Effector CD8-positive, alpha-beta T cell (primary cell): ENCODE data around the gene MAP2K6.

Experiments
- DNase-seq: peaks from one replicate; lab custom pipeline; 2025; lab: John Stamatoyannopoulos, UW

Gene MAP2K6

DNA sequence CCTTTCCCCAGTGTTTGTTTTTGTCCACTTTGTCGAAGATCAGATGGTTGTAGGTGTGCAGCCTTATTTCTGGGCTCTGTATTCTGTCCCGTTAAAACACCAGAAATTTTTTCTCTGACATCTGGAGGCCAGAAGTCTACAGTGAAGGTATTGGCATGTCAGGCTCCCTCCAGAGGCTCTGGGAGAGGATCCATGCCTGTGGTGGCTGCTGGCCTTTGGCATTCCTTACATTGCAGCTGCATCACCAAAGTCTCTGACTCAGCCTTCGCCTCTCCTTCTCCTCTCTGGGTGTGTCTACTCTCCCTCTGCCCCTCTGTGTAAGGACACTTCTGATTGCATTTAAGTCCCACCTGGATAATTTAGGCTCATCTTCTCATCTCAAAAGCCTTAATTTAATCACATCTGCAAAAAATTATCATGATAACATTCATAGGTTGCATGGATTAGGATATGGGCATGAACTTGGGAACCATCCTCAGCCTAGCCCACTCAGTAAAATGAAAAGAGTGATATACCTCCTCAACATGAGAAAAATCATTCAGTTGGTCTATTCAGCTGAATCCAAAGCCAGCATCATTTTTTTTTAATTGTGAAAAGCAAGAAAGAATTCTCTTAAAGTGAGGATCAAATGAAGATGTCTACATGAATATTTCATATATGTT is 78.0 kb downstream of the MAP2K6 start:
- DNase-seq: no peak

DNA sequence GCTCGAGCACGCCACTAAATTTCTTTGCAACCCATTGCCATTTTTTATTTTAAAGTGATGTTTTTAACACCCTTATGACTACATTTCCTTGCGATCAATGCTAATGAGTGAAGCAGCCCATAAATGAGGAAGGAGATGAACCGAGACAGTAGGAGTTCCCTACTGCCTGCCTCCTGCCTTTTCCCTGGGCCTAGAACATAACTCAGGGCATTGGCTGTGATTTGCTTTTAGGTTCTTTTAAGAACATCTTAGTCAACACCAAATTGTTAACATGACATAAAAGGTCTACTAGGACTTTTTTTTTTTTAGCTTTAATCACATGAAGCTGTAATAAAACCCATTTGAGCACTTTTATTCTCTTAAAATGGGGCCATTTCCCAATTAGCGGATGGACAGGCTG is 81.3 kb downstream of the MAP2K6 start:
- DNase-seq: no peak

DNA sequence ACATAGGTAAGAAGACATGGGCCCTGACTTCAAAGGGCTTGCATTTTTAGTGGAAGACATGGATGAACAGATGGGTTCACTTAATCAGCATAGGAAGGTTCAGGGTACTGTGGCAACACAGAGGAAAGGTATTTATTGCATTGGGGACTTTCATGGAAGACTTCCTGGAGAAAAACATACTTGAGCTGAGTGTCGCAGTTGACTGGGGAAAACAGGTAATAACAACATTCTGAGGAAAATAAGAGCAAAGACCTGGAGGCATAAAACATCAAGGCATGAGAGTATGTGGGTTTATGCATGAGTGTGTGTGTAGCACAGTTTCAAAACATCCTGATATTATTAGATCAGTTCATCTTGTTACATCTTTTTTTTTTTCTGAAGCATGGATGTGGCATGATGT is 82.7 kb downstream of the MAP2K6 start:
- no peak for DNase-seq

DNA sequence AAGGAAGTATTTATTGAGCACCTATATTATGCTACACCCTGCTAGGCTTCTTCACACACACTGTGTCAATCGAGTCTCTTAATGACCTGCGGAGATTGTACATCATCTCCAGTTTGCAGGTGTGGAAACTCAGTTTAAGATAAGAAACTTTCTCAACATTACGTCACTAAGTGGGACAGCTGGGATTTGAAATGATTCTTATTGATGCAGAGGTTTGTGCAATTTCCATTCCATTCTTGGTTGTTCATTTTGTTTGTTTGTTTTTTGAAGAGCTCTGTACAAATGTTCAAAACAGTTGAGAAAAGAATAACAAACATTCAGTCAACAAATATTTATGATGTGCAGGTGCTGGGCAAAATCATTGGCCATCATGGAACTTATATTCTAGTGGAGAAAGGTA is 84.8 kb downstream of the MAP2K6 start:
- DNase-seq: no peak

DNA sequence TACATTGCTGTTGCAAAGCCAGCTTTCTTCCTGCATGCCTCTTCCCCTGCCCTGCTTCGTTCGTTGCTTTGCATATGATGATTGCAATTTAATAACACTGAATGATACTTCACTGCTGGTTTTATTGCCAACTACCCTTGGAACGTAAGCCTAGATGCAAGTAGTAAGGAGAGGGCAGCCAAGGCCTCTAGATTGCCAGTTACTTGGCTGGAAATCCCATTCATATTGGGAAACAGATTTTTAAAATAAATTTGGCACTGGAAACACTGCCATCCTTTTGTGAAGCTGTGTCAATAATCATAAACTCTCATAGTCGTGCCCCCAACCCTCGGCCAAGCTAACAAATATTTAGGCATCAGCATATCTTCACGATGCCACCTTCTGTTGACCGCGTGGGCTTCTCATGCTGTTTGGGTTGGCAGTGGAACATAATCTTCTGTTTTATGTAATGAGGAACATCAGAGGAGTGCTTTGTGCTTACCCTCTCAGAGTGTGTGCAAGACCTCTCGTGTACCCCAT is 86.5 kb downstream of the MAP2K6 start:
- no peak for DNase-seq

DNA sequence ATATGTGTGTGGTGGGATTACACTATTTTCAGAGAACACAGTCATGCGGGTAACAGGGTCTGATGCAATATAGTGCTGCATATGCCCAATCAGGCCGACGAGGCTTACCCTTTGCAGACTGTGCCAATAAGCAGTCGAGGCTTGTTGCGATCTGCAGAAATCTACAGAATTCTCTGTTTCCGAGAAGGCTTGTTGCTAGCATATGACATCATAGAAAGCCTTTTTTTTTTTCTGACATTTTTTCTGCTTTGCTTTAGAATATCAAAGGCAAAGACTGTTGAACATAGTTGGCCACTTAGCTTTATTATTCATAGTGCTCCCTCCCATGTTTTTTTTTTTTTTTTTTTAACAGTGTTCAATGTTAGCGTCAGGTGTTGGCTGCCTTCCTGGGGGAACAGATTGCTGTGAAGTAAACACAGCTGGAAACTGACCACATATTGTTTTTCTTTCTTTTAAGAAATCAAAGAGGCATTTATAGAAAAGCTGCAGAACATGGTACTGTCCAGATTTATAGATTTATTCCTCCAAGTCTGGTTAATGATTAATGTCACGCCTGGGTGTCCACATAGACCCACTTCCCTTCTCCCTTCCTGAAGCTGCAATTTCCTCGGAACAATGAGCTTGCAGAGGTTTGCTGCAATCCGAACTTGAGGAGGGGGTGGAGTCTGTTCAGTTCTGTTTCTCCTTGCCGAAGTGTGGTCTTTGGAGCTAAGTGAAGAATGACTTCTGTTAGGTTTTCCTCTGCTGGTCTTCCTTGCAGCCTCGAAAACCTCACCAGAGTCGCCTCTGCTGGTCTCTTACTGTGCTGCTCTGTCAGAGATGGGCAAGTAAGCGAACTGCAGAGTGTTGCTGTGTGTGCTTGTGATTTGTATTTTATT is 87.3 kb downstream of the MAP2K6 start:
- no peak for DNase-seq

DNA sequence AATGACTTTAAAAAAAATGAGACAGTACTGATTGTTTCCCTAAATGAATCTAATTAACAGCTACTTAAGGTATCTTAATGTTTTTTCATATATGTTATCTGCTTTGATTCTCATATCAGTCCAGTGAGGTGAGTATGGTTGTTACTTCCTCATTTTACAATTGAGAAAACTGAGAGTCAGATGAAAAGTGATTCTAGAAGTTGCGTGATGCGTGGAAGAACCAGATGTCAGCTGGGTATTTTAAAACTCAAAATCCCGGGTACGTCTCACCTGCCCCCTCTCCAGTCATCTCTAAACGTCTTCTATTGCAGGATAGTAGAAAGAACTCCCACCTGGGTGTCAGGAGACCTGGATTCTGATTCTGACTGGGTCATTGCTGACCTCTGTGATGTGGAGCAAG is 89.2 kb downstream of the MAP2K6 start:
- DNase-seq: no peak

DNA sequence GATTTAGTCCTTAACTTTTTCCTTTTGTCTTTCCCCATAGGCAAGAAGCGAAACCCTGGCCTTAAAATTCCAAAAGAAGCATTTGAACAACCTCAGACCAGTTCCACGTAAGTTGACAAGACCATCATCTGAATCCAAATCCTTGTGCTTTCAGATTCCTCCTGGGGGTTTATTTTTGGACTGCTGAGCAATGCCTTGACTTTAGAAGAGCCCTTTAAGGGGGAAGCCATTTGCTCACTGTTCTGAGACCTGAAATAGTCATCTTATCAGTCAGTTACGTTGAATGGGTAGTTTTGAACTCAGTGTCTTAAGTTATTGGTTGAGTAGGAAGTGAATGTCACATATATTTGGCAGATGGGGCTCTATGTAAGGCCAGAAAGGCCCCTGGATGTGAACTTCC is 91.2 kb downstream of the MAP2K6 start:
- no peak for DNase-seq

DNA sequence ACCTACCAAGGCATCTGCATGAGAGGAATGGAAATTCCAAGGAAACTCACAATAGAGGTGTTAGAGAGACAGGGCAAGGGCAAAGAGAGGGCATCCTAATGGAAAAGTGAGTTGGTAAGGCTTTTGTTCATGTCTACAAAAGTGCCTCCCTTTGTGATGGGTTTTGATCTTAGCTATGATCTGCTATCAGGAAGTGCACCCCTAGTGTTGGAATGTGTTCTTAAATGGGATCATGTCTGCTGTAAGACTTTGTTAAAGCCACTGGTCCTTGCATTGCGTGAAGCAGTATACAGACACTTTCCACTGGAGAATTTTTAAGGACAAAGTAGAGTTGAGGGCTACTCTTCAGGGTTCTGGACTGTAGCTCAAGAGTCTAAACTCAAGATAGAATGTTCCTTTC is 92.0 kb downstream of the MAP2K6 start:
- DNase-seq: no peak

DNA sequence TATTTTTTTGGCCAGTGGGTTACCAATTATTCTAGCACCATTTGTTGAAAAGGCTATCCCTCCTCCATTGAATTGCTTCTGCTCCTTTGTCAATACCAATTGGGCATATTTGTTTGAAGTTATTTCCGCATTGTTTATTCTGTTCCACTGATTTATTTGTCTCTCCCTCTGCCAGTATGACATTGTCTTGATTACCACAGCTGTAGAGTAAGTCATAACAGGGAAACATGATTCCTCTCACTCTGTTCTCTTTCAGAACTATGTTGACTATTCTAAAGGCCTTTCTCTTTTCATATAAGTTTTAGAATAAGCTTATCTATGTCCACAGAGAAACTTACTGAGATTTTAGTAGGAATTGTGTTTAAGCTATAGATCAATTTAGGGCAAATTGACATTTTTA is 94.3 kb downstream of the MAP2K6 start:
- DNase-seq: no peak

DNA sequence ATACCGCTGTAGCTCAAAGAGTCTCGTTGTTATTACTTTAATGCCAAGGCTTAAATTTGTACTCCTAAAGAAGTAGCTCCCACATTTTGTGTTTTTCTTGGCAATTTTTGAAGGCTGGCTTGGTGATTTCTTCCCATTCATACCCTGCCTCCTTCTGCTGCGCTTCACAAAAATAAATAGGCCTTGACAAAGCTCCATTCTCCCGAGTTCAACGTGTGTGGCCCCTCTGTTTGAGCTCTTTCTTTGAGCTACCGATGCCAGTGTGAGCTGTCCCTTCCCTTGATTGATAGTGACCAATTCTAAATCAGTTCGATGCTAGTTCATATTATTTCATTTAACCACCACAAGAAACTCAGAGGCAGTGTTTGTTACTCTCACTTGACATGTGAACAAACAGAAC is 96.8 kb downstream of the MAP2K6 start:
- DNase-seq: no peak

DNA sequence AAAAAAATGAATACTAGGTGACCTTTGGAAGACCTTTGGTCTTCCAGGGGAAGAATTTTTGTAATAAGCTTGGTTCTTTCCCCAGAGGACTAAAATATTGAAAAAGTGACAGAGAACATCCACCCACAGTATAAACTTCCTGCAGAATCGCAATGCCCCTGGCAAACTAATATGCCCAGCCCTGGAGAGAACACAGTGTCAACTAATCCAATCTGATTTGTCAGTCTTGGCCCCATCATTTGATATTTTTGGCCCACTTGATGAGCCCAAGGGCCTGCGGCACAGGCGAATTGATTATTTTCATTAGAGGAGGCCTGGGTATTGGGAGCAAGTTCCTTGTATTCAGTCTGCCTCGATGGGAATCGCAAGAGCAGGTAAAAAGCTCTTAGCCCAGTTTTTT is 98.4 kb downstream of the MAP2K6 start:
- DNase-seq: no peak

DNA sequence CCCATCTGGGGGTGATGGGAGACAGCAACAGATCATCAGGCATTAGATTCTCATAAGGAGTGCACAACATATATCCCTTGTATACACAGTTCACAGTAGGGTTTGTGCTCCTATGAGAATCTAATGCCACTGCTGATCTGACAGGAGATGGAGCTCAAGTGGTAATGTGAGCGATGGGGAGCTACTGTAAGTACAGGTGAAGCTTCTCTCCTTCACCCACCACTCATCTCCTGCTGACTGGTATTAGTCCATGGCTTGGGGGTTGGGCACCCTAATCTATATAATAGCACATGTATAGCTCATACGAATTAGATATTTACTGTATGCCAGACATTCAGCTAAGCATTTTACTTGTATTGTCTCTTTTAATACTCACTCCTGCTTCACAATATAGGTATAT is 101.7 kb downstream of the MAP2K6 start:
- DNase-seq: no peak

DNA sequence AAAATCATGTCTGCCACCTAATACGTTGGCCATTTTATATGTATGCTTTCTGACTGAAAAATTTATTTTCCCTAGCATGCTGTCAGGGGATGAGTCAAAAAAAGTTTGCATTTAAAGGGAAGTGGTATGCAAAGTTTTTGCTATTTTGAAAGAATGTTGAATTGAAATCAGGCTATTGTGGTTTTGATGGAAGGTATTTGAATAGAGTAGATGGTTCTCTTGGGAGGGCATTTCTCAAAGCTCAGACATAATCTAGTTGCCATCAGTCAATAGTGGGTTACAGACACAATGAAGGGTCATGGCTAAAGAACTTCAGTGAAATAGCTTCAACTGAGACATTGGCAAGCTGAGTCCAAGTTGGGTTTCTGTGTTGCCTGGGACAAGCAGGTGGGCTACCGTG is 102.4 kb downstream of the MAP2K6 start:
- no peak for DNase-seq

DNA sequence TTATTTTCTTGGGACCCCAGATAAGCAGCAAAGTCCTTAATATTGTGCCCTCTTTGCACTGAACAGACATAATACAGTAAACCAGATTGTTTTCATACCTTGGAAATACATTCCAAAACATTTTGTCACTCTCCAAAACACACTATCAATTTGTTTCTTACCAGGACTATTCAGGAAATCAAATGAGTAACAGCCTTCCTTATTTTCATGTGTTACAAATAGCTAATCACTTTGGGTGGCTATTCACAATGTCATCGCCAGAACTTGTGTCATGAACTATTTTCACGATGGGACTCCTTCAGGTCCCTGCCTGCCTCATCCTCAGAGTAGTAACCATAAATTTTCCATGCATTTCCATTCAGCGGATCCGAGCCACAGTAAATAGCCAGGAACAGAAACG is 104.5 kb downstream of the MAP2K6 start:
- no peak for DNase-seq

DNA sequence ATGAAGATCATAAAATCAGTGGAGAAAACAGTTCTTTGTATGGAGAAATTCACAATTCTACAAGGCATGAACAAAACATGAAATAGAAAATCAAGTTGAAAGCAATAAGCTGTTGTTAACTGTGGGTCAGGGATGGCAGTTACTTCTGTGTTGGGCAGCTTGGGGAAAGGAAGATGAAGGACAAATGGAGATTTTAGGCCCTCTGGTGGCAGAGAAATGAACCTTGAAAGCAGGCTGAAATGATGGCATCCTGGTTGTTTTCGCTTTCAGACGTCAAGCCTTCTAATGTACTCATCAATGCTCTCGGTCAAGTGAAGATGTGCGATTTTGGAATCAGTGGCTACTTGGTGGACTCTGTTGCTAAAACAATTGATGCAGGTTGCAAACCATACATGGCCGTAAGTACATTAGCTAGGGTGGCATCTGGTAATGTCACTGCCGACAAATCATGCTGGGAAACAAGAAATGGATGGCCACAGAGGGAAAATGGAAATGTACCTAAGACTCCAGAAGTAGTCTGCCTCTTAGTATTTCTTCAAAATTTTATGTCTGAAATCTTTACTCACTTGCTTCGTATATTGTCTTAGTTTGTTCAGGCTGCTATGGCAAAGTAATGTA is 108.9 kb downstream of the MAP2K6 start:
- no peak for DNase-seq

DNA sequence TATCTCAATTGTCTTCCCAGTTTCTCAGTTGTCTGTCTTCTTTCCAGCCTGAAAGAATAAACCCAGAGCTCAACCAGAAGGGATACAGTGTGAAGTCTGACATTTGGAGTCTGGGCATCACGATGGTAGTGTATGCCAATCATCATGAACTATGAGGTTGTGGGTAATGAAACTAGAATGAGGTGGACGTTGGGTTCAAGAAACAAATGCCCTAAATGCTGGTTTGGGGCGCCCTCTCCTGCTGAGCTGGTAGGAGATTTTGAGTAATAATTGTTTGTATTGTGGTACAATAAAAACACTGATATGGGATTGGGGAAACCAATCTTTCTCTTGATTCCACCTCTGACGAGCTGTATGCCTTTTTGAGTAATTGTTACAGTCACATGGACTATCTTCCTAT is 110.4 kb downstream of the MAP2K6 start:
- DNase-seq: no peak

DNA sequence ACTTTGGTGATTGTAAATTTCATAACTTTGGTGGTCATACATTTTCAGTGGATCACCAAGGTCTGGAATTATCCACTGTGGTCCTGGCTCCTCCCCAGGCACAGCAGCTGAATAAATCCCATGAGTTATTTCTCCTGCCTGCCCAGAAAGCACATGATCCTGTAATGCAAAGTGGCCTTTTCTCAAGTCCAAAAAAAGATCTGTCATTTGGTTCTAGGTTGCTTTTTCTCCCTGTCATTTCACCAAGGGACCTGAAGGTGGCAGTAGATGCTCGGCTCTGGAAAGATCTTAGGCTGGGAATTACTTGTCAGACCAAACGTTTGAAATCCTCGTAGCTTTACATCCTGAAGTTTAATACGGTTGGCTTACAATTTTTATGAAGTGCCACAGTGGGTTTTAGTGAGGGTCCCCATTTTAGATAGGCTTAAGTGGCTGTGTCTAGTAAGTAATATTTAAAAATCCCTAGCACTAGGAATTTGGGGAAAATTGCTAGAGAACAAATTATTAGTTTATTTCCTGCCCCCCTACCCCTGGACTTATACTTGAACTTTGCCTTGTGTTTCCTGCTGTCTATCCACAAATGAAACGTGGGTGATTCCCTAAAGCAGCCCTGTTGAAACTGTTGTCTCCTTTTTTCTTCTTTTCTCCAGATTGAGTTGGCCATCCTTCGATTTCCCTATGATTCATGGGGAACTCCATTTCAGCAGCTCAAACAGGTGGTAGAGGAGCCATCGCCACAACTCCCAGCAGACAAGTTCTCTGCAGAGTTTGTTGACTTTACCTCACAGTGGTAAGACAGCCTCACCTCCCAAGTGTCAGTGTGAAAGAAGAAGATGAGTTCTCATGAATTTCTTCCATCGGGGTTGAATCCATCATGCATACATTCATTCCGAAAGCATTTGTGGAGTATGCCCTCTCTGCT is 111.7 kb downstream of the MAP2K6 start:
- no peak for DNase-seq

DNA sequence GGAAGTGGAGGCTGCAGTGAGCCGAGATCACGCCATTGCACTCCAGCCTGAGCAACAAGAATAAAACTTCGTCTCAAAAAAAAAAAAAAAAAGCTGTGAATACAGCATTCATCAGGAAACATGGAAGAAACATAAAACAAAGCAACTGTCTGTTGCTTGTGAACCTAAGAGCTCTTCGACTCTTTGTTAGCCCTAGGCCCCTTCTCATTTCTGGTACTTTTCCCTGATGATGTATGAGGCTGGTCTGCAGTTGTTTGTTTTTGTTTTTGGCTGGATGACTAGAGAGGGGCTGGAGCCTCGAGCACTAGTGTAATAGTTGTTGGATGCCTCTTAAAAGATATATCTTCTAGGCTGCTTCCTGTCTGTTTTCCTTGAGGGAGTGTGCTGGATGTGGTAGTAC is 113.5 kb downstream of the MAP2K6 start:
- no peak for DNase-seq

DNA sequence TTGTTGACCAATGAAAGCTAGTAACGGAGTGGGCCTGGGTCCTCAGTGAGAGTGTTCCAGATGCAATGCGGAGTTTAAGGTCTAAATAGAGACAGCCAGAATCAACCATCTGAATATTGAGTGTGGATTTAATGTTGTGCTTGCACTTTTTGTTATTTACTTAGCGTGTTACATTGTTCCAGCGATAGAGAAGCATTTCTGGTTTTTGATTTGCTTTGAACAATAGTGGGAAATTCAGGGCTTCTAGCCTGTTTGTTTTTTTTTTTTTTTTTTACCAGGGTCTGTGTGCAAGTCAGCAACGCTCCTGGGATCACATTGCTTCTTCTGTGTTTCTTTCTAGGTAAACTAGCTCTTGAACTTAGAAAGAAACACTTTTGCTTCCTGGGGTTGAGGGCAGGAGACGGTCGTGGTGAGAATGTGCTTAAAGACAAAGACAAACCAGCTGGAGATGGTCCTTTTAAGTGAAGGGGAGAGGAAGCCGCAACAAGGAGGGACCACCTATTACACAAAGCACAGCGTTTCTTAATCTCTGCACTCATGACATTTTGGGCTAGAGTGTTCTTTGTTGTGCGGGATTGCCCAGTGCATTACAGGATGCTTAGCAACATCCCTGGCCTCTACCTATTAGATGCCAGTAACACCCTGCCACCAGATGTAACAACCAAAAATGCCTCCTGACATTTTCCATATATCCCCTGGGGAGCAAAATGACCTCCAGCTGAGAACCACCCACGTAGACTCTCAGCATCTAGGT is 119.2 kb downstream of the MAP2K6 start:
- no peak for DNase-seq

DNA sequence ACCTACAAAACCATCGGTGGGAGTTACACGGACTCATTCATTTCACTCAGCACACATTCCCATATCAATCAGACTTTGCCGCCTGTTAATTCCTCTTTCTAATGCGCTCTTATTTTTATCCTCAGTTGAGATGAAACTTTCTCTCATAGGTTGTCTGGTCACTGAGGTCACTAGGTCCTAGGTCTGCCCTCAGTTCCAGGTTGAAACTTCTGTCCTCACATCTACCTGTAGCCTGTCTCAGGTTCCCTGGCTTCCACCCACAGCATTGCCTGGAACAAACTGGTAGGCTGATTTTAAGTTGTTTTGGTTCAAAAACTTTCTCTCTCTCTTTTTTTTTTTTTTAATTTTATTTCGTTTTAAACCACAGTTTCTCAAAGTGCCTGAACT is 119.7 kb downstream of the MAP2K6 start:
- DNase-seq: no peak
